GM18499 (cell line): Measurements from ENCODE around the gene ABCA4.

Source experiments
- ATAC-seq: cut with Tn5 transposase; IDR thresholded peaks from one replicate; pipeline ENCODE4 v1.9.1; 2021; ENCODE audit warnings: moderate number of reproducible peaks; ENCODE audit not compliant: insufficient read depth, unreplicated experiment

Gene ABCA4

DNA sequence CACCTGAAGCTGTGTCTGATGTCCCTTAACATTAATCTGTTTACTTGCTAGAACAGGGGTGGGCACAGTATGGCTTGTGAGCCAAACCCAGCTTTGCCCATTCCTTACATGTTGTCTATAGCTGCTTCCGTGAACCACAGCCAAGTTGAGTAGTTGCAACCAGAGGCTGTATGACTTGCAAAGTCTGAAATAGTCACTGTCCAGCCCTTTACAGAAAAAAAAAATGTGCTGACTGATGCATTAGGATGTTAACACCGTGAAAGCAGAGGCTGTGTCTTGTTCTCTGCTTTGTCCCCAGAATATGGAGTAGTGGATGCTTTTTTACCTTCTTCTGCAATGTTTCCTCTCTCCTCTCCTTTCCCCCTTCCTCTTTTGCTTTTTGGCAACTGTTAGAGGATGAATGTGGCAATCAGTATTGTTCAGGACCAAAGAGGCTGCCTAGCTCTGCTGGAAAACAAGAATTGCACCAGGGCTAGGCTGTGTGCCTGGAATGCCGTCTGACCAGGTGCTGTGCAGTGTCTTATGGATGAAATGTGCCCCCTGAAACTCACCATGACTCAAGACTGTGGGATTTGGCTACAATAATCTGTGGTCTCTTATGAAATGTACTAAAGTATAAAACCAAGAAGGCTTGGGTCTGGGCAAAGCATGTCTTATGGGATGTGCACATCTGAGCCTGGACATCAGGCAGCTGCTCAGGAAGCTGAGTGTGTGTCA lies 132.2 kb downstream of the ABCA4 start:
- ATAC-seq, result no peak

DNA sequence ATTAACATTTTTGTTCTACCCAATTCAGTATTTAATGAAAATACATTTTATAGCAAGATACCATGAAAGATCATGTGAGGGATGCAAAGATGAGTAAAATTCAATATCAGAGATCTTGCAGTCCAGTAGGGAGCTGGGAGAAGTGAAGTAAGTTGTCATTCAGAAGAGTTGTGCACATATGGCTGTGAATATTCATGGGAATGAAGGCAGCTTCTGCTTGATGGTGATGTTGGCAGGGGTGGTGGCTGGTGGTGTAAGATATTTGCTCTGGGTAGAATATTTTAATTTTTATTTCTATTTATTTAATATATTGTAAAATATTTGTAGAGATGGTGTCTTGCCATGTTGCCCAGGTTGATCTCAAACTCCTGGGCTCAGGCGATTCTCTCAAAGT lies 139.7 kb downstream of the ABCA4 start:
- no peak for ATAC-seq

DNA sequence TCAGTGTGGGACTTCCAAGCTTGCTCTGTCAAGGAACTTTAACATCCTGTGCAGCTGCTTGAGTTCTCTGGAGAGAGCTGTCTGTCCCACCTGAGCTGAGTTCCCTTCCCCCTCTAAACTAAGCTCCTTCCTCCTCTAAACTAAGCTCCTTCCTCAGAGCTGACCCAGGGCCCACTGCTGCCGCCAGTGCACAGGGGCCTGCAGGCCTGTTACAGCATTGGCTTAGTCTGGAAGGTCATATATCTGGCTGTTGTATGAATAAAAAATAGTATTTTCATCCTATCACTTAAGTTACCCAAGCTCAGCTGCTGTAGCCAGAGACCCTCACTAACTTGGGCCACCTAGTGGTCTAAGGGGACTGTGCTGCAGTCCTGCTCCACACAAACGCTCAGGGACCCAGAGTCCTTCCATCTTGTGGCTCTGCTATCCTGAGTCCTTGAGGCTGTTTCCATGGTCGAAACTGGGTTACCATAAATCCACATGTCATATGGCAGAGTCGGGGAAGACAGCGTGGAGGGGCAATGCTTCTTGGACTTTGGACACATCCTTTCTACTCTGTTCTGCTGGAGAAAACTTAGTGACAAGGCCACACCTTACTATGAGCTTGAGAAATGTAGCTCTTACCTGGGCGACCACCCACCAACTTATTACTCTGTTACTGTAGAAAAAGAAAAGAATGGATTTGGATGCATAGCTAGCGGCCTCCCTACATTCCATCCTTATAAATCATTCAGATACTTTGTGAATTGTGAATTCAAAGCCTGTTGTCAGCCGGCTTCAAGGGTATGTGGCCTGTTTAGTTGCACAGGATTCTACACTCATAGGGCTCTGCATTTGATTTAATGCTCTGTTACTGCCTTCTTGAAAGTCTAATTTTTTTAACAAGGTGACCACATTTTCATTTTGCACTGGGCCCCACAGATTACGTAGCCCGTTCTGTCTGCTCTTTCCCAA lies 140.4 kb downstream of the ABCA4 start:
- ATAC-seq, result no peak

DNA sequence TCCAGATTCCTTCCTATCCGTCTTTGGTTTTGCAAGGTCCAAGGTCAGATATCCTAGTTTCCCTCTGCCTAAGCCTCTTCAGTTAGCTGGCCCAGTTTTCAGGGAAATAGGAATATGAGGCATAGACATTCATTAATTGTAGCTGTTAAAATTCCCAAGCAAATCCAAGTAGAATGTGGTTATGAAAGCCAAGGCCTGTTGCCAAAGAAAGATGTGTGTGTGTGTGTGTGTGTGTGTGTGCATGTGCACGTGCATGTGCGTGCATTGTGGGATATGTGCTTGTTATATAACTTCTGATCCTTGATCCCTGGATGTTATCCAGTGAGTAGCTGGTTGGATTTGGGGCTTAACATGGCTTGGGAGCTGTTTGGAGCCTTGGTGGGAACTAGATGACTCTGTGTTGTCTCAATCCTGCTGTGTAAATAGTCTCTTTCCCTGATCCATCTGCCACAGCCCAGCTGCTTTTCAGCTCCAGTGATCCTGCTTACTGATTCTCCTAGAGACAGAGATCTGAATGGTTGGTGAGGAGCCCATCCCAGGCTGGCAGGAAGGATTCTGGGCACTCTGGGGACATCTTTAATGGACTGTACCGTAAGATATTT lies 141.1 kb downstream of the ABCA4 start:
- ATAC-seq, result no peak

DNA sequence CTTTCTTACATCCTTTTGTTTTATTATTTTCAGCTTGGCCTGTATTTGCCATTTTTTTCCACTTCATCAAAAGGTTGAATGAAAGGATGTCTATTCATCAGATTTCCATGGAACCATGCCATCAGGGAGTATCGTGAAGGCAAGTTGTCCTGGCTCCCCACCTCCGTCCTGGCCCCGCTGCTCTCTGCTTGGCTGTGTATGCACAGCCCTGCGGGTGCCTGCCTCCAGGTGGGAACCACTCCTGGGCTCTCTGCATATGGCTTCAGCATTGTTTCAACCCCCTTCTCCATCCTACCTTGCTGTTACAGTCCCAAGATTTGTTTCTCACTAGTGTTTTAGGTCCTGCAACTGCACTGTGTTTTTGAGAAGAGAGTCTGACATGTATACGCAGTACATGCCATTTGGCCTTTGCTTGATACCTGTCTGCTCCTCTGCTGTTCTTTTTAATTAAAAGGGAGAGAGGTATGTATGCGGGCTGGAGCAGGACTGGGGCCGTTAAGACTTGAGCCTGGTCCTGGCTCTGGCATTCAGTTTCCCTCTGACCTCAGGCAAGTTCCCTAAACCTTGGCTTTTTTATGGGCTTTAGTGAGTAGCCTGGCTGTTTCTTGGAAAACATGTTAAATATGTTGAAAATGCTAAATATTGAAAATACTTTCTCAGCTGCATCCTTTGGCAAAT lies 141.8 kb downstream of the ABCA4 start:
- ATAC-seq, result no peak

DNA sequence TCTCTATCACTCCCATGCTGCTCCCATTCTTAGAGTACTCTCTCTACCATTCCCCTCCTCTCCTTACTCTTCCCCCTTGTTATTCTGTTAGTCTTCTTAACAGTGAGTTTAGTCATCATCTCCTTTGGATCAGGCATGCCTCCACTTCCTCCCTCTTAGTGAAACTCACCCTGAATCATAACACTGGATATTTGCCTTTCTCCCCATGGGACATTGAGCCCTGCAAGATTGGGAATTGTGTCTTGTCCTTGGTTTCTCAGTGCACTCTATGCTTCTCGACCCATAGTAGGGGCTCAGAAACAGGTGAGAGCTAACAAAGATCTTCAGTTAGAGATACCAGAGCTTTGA lies 143.4 kb downstream of the ABCA4 start:
- ATAC-seq, result no peak

DNA sequence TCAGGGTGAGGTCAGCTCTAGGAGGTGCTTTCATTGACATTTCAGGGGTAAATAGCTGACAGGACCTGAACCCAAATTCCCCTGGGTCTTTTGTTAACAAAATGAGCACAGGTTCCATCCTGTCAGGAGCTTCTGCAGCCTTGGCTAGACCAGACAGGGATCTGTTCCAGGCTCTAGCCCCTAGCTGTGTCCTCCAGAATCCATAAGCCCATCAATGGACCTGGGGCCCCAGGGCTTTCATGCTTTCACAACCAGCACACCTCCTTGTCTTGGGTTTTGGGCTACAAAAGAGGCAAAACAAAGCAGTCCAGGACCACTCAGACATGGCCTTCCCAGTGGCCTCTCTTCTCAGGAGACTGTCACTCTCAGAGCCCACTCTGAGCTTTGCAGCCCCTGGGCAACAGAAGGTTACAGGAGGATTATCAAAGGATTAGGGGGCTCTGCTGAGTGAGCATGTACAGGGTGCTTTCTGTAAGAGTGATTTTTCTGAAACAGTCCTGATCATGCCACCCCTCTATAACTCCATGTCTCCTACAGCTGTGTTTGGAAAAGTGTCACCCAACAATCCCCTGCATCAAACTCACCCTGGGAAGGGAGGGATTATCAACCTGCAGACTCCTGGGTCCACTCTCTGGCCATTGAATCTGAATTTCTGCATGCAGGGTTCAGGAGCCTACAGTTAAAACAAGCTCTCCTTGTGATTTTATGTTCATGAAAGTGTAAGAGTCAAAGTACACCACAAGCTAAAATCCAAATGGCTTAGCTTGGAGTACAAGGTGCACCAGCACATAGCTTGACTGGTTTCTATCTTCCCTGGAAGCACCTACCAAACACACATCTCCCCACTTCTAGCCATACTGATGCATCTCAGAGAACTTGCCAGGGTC lies 144.0 kb downstream of the ABCA4 start:
- ATAC-seq, result no peak

DNA sequence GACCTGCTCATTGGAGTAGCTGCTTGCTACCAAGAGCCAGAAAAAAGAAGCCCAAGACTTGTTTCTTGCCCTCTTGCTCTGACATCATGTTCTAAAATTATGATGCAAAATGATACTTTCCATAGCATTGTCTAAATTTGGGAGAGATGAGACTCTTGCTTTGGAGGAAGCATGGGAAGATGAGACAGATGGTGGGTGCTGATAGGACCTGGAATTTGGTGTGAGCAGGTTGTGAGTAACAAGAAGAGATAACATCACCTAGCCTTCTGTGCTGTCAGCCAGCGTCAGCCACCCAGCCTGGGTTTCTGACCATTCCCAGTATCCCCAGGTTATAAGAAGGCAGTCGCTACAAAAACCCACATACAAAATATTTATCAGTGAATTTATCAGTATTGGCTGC lies 144.7 kb downstream of the ABCA4 start:
- ATAC-seq, result no peak

DNA sequence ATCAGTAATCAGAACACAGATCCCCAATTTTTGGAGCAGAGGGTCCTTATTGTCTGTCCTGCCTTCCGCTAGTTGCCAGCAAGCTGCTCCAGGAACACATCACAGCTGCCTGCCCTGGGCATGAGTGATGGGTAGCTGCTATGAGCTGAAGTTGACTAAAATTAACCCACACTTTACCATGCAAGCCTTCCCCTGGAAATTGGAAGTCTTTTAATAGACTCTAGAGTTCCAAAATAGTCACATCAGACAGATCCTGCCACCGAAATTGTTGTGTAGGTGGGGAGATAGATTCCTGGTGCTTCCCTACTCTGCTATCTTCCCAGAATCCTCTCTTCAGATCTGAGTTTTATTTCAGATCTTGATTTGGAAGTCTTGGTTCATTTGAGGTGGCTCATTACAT lies 148.6 kb downstream of the ABCA4 start:
- no peak for ATAC-seq

DNA sequence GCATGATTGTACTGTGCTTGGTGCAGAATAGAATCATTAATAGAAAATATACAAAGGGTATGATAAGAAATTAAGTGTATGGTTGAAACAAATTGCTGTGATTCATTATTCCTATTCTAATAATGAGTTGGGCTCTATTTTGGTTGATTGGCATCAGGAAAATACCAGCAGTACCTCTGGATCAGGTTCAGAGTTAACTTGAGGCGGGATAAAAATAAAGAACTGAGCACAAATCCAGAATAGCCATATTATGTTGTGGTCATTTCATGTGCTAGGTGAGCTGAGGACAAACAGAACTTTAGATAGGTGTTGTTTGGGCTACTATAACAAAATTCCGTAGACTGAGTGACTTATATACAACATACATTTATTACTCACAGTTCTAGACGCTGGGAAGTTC lies 151.1 kb downstream of the ABCA4 start:
- no peak for ATAC-seq

DNA sequence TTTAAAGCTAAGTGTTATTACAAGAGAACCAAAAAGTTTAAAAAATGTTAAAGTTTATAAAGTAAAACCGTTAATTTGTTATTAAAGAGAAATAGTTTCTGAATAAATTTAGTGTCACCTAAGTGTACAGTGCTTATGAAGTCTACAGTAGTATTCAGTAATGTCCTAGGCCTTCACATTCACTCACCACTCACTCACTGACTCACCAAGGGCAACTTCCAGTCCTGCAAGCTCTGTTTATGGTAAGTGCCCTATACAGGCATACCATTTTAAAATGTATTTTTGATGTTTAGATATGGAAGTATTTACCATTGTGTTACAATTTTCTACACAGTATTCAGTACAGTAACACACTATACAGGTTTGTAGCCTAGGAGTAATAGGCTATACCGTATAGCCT lies 151.6 kb downstream of the ABCA4 start:
- ATAC-seq, result no peak

DNA sequence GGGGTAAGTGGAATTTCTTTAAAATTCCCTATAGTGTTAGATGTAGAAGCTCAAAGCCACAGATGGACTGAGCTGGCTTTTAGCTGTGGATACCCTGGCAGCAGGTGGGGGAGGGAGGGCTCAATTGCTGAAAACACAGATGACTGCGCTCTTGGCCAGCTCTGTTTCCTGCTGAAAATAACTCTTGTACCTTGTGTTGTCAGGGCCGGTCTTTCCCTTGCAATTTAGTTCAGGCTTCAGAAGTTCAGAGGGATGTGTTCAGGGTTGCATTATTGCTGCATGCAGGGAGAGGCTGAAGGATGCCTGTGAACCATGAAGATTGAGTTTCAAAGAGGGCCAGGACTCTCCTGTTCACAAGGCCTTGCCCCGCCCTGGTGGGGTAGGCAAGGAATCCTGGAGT lies 153.6 kb downstream of the ABCA4 start:
- ATAC-seq, result no peak

DNA sequence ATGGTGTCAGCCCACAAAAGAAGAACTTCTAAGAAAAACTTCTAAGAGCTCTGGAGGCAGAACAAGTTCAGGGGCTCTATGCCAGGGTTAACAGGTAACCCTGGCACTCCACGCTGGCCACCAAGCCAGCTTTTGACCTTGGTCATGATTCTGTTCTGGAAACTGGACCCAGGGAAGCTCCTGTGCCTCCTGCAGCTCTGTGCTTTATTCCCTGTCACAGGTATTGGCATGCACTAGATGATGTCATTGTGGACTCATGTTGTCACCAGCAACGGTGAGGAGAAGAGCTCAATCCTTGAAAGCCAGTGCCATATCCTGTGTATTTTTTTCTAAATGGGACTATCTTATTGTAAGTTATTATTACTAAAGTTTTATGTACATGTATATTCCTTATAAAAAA lies 155.1 kb downstream of the ABCA4 start:
- no peak for ATAC-seq

DNA sequence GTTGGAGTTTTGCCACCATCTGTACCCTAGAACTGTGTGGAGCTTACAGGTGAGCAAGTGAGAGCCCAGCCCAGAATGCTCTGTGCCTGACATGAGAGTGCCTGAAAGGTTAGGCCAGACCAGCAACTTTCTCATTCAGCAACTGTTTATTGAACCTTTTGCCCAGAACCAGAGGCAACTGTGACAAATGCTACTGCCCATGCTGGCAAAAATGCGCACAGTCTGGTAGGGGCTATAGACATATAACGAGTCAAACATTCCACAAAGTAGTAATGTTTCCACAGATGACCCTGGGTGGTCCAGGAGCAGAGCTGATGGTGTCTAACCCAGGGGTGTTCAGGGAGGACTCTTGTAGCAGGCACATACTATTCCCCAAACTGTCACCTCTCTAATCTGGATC lies 155.7 kb downstream of the ABCA4 start:
- ATAC-seq, result no peak

DNA sequence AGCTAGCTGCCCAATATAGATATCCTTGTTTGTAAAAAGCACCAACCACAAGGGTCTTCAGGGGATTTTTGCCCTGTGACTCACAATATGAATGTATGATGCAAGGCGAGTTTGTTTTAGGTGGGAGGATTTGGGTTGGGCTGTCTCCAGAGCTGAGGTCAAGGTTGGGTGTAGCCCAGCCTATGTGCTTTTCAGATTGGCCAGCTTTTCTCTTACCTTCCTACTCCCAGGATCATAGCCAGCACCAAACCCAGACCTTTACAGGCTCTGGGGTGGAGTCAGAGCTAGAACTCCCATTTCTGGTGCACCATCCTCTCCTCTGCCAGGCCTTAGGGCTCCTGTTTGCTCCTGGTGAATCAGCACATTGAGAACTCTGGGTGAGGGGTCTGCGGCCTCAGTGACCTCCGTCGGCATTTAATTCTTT lies 156.2 kb downstream of the ABCA4 start:
- no peak for ATAC-seq

DNA sequence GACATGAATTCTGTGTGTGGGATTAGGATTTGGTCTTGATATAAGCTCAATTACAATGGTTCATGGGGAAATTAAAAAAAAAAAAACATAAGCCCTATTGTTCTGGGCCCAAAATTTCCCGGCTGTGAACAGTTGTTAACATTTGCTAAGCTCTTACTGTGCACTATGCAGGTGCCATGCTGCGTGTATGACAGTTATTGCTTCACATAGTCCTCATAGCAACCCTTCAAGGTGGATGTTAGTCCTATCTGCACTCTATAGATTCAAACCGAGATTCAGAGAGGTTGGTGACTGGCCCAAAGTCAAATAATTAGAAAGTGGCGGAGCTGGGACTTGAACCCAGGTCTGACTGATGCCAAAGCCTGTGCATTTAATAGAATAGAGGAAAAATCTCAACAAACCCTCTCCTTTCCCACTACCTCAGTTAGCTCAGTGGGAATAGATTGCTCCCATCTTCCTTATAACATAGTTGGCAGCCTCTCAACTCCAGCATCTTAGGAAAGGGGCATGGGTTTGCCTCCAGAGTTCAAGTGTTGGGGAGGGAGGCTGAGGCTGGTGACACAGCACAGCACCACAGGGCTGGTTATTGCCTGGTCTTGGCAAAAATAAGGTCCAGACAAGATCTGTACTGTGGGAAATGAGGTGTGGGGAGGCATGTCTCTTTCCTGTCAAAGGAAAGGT lies 156.7 kb downstream of the ABCA4 start:
- no peak for ATAC-seq

DNA sequence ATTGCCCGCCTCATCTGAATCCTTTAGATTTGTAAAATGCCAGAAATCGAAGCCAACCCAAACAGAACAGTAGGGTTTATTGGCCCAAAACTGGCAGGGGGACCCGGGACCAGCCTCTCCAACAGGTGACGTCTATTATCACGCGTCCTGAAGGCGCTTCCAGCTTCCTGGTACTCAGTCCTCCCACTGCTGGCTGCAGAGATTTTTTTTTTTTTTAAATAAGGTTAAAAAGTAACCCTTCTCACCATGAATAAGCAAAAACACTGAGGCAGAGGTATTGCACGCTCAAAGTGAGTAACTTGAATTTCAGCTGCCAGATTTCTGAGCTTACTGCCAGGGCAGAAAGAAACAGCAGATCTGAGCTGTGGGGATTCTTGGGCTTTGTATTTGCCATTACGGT lies 157.4 kb downstream of the ABCA4 start:
- ATAC-seq, result no peak

DNA sequence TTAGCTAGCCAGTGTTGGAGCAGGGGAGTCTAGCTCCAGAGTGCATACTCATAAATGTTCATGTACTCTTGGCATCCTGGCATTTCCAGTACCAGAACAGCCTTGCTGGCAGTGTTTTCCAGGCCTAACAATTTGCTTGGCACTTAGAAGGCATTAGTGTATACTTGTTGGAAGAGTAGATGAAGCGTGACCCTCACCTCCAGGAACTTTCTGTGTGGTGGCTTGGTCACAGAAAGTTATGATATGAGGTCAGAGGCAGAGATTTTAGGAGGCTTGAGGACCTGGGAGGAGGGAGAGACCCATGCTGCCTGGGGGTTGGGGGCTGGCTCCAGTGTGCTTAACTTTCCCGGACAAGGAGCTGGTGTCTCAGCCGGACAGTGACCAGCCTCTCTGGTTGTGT lies 159.0 kb downstream of the ABCA4 start:
- ATAC-seq, result no peak

DNA sequence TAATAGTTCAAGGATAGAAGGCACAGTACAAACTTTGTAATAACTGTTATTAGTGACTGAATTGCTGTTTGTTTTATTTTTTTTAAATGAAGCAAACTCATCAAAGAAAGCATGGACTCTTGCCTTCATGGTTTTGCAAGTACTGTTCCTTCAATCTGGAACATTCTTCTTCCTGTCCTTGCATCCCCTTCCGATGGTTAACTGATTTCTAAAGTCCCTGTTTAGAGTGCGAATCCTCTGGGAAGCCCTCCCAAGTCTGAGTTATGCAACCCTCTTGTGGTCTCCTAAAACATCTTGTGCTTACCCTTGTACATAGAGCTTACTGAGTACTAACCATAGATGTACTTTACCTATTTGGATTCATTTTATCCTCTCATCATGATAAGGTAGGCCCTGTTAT lies 159.5 kb downstream of the ABCA4 start:
- no peak for ATAC-seq
